GM12875 (cell line): Measurements from ENCODE around the gene GNPDA1.

Source experiments
- H3K4me3 ChIP-seq: one replicate; pipeline ENCODE4 v1.5.1; 2011; ENCODE audit warnings: low read depth, low read length, control low read depth
- TF ChIP-seq, protein P1 (sequence below): IDR thresholded peaks from 2 replicates; pipeline ENCODE4 v1.5.1; 2011; ENCODE audit warnings: low read depth, mild to moderate bottlenecking, control low read depth, inconsistent platforms, low read length, moderate library complexity, borderline replicate concordance; ENCODE audit not compliant: insufficient read depth

The GNPDA1 gene

DNA sequence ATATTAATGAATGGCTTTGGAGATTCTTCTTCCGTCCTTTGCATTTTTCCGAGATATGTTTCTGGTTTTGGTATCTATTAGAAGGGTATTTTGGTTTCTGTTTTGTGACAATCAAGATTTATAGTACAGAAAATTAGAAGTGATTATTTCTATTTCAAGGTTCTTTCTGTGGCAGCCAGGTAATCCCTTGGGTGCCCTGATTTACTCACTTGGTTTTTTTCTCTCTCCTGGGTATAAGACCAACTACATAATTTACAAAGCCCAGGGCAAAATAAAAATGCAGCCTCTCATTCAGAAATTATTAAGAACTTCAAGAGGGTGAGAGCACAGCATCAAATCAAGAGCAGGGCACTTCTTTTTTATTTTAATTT, 45.9 kb downstream of the GNPDA1 start:
- no peak overlapping the region for H3K4me3 ChIP-seq
- TF ChIP-seq, protein P1, sequence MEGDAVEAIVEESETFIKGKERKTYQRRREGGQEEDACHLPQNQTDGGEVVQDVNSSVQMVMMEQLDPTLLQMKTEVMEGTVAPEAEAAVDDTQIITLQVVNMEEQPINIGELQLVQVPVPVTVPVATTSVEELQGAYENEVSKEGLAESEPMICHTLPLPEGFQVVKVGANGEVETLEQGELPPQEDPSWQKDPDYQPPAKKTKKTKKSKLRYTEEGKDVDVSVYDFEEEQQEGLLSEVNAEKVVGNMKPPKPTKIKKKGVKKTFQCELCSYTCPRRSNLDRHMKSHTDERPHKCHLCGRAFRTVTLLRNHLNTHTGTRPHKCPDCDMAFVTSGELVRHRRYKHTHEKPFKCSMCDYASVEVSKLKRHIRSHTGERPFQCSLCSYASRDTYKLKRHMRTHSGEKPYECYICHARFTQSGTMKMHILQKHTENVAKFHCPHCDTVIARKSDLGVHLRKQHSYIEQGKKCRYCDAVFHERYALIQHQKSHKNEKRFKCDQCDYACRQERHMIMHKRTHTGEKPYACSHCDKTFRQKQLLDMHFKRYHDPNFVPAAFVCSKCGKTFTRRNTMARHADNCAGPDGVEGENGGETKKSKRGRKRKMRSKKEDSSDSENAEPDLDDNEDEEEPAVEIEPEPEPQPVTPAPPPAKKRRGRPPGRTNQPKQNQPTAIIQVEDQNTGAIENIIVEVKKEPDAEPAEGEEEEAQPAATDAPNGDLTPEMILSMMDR: no peak

DNA sequence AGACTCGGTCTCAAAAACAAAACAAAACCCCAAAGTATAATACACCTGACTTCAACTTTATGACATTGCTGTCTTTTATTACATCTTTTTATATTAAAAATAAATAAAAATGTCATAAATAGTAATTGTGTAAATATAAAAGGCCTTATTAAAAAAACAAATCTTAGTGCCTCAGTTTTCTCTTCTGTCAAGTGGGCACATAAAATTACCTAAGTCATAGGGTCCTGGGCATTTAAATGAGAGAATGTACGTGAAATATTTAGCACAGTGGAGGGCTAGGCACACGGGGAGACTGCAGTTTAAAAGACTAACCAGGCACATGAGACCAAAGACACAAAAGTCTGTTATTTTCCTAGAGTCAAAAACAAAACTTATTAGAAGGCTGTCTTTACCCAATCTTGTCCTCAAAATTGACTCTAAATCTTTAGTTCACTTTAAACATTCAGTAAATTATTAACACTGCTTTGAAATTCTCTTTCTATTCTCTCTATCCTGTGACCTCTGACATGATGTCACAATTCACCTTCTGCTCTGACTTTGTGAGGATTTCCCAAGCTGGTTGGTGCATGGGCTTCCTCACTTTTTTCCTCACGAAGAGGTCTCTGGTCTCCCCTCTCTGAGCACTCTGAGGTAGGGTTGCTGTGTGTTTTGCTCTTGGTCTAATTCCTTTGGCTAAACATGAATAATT, 46.4 kb downstream of the GNPDA1 start:
- TF ChIP-seq, protein P1: no peak
- no peak overlapping the region for H3K4me3 ChIP-seq

DNA sequence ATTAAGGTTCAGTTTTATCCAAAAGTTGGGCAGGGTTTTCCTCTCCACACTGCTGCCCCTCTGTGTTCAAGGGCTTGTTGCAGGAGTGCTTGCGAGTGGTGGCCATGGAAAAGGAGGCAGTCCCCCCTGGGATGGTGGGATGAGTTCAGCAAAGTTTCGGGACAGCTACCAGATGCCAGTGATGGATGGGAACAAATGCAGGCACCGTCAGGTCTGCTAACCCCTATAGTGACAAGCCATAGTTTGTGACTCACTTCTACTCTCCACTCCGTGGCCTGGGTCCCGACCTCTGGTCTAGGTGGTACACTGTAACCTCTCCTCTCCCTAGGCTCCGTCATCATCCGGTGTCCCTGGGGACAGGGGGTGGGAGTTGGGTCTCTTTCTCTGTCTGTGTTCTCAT, 47.8 kb downstream of the GNPDA1 start:
- TF ChIP-seq, protein P1: no peak
- no peak overlapping the region for H3K4me3 ChIP-seq

DNA sequence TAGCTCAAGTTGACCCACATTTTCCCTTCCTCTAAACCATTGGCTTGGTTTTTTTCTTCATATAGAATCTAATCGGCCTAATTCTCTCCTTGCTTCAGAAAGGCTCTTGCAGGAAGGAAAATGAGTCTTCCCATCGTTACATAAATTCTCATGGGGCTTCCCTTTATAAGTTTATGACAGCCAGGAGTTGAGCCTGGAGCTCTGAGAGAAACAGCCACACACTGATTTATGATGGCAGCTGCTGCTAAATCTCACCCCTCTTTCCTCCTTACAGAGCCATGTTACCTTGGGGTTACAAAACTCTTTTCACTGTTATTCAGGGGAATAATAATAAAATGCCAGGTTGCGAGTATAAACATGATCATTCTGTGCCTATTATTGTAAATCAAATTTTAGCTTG, 49.1 kb downstream of the GNPDA1 start:
- no peak overlapping the region for H3K4me3 ChIP-seq
- TF ChIP-seq, protein P1: no peak

DNA sequence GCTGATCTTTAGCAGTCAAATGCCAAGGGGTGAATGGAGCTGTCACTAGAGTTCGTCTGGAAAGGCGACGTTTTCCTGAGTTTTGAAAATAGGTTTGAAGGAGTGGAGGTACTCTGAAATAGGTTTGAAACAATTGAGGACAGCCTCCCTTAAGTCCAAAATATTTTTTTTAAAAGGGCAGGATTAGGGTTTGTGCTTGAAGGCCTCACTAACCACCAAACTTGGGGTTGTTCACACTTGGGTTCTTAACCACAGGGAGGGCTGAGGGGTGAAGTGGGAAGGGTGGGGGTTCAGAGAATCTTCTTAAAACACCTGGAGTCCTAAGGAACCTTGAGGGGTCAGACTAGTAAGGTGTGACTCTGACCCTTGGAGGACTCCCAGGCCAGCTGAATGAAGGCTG, 51.4 kb downstream of the GNPDA1 start:
- TF ChIP-seq, protein P1: no peak
- H3K4me3 ChIP-seq: no peak overlapping the region

DNA sequence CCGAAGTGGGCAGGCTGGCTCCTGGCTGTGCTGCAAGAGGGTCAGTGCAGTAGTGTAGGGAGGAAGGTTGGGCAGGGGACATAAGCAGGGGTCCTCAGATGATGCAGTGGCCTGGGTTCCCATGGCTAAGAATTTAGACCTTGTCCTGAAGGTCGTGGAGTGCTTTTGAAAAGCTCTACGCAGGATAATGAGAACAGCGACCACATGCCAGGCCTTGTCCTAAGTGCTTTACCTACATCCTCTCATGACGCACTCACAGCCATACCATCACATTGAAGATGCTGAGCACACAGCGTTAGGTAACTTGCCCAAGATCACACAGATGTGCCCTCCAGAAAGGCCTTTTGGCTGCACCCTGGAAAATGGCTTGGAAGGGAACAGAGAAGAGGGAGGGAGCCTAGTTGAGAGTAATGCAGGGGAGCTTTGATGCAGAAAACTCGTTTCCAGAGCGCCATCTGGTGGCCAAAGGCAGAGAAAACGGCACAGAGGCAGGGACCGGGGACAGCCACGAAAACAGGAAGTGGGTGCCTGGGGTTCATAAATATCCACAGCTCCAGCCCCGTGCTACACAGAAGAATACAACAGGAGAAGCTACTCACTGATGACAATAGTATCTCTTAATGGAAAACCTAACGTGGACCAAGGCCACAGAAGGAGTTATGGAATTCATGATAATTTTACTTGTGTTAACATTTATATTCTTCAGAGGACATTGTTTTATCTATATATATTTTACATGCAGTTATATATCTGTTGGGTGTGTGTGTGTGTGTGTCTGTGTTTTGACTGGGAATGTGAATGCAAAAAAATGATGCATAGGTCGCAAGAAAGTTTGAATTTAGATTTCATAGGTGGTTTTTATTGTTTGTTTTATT, 52.1 kb downstream of the GNPDA1 start:
- TF ChIP-seq, protein P1: peak; percentile 78
- H3K4me3 ChIP-seq: no peak overlapping the region

DNA sequence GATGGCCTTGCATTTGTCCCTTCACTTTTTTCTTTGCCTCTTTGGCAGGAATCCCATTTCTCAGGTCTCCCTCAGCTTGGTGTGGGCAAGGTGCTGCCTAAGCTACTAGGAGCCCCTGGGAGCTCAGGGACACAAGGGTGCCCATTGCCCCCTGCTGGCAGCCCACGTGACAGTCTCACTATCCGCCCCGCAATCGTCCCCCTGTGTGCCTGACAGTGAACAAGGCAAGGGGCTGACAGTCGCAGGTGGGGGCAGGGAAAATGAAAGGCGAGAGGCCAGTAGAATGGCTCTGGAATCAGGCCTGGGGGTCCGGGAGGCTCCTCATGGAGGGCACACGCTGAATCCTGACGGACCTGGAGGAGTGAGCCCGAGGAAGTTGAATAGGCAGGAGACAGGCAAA, 52.8 kb downstream of the GNPDA1 start:
- H3K4me3 ChIP-seq: no peak overlapping the region
- TF ChIP-seq, protein P1: peak; percentile 39; the same call in 1 of the 2 replicates
